Measurements from ENCODE around the gene FGFR4. TPM values are rescaled to one million over a fixed set of nuclear protein-coding genes. Genes with fewer than 3 reads are reported as not detected.

Gene FGFR4
- total RNA-seq, 4 donors from 2014 or later: 0.68 to 5.9 (median 1.9) TPM

- peak overlapping the region in 2 of 4 donors; percentile 29 to 54 for H3K27ac ChIP-seq
- 57 to 59% methylated on average over 4 to 5 of the region's 5 CpGs for WGBS, 2 donors
Measured at GRCh38 chr5:177089127-177089526, 2.4 kb downstream of the FGFR4 start.

DNA sequence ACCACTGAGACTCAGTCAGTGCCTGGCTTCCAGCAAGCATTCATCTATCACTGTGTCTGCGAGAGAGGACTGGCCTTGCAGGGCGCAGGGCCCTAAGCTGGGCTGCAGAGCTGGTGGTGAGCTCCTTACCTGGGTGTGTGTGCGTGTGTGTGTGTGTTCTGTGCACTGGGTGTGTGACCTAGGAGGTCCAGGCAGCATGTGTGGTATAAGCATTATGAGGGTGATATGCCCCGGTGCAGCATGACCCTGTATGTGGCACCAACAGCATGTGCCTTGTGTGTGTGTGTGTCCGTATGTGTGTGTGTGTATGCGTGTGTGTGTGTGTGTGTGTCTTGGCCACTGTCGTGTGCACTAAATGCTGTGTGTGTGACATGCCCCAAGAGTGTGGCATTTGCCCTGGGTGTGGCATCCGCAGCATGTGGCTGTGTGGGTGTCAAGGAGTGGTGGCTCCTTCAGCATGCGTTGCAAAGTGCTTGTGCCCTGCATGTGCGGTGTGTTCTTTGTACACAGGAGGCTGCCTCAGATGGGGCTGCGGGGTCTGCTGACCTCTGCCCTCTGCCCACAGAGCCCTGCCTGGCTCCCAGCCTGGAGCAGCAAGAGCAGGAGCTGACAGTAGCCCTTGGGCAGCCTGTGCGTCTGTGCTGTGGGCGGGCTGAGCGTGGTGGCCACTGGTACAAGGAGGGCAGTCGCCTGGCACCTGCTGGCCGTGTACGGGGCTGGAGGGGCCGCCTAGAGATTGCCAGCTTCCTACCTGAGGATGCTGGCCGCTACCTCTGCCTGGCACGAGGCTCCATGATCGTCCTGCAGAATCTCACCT lies 3.3 kb downstream of the FGFR4 start:
- DNase-seq: no peak
- Histone ChIP-seq H3K36me3 (no peaks in the 10 kb centered on the region), H3K9me3 (no peaks in the 10 kb centered on the region), H3K4me1 (peaks cover 8 to 55% (median 10%) of the 10 kb centered on the region in 3 donors), H3K4me3 (no peak overlapping the region), H3K27ac (peak overlapping the region in 2 of 4 donors; percentile 29 to 54), H3K27me3 (peaks cover 0 to 20% (median 0%) of the 10 kb centered on the region in 4 donors)
- intact Hi-C loops (cut with DNase I): no loop called here
- TF ChIP-seq POLR2A (IDR thresholded peaks at IDR 0.05): no peak
- TF ChIP-seq CTCF (IDR thresholded peaks at IDR 0.05): no peak
- WGBS, 2 donors: 64 to 68% methylated on average over 5 to 14 of the region's 21 CpGs

More at GRCh38 chr5:177089127-177089526, 2.4 kb downstream of the FGFR4 start:
- Histone ChIP-seq H3K4me3 (no peak overlapping the region), H3K4me1 (peaks cover 8 to 47% (median 10%) of the 10 kb centered on the region in 3 donors), H3K27me3 (peaks cover 0 to 23% (median 0%) of the 10 kb centered on the region in 4 donors), H3K9me3 (no peaks in the 10 kb centered on the region), H3K36me3 (no peaks in the 10 kb centered on the region)
- DNase-seq: no peak
- no peak for TF ChIP-seq CTCF (IDR thresholded peaks at IDR 0.05)
- TF ChIP-seq POLR2A (IDR thresholded peaks at IDR 0.05): no peak
- intact Hi-C loops (cut with DNase I): no loop called here

DNA sequence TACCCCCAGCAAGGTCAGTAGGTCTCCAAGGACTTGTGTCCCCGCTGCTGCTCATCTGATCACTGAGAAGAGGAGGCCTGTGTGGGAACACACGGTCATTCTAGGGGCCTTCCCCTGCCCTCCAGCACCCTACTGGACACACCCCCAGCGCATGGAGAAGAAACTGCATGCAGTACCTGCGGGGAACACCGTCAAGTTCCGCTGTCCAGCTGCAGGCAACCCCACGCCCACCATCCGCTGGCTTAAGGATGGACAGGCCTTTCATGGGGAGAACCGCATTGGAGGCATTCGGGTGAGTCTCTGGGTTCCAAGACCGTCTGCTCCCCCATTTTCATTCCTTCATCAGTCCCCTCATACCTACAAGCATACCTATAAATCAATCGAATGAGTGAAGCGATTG lies 4.1 kb downstream of the FGFR4 start:
- no peak for TF ChIP-seq CTCF (IDR thresholded peaks at IDR 0.05)
- TF ChIP-seq POLR2A (IDR thresholded peaks at IDR 0.05): no peak
- Histone ChIP-seq H3K4me3 (no peak overlapping the region), H3K27me3 (peaks cover 0 to 17% (median 0%) of the 10 kb centered on the region in 4 donors), H3K9me3 (no peaks in the 10 kb centered on the region), H3K27ac (no peak overlapping the region), H3K4me1 (peaks cover 10 to 62% (median 14%) of the 10 kb centered on the region in 3 donors), H3K36me3 (no peaks in the 10 kb centered on the region)
- intact Hi-C loops (cut with DNase I): no loop called here
- whole genome bisulfite sequencing, 2 donors: 95 to 98% methylated on average over 5 to 8 of the region's 13 CpGs
- DNase-seq: no peak

DNA sequence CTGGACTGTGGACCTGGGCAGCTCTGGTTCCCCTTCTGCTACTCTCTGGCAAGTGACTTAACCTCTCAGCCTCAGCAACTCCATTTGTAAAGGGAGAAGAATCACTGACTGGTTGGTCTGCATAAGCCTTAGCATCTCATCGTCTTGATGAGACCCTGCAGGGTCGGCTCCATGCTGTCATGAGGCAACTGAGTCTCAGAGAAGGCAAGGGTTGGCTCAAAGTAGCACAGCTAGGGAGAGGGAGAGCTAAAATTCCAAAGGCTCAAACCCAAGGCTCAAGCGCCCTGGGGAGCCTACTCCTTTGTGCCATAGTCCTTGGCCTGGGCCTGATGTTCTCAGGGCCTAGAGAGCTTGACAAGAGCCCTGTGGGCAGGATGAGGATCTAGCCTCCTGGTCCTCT lies 4.5 kb downstream of the FGFR4 start:
- intact Hi-C loops (cut with DNase I): no loop called here
- no peaks in the 10 kb centered on the region for H3K9me3 ChIP-seq
- DNase-seq: no peak
- no peak overlapping the region for H3K4me3 ChIP-seq
- TF ChIP-seq POLR2A (IDR thresholded peaks at IDR 0.05): no peak
- no peak for TF ChIP-seq CTCF (IDR thresholded peaks at IDR 0.05)
- no peaks in the 10 kb centered on the region for H3K36me3 ChIP-seq
- no peak overlapping the region for H3K27ac ChIP-seq
- peaks cover 10 to 58% (median 14%) of the 10 kb centered on the region in 3 donors for H3K4me1 ChIP-seq
- 83% methylated on average over 1 of the region's 3 CpGs; no CpG with 5 or more reads in 1 of the 2 donors for WGBS, 2 donors
- H3K27me3 ChIP-seq: peaks cover 0 to 17% (median 0%) of the 10 kb centered on the region in 4 donors

Data from esophagus squamous epithelium (tissue), 5 donors.